CD4-positive, alpha-beta memory T cell (primary cell): Measurements from ENCODE around the gene NDST1. TPM values are rescaled to one million over a fixed set of nuclear protein-coding genes. Genes with fewer than 3 reads are reported as not detected.
A peak's percentile ranks its signal among the peaks of the same experiment; 100 is the strongest.

Experiments used
- CTCF ChIA-PET: fragments of 350-600 bp; sonication (Branson Sonifier 250); formaldehyde crosslinking; loops from one replicate; lab custom pipeline; 2021; ENCODE audit warnings: inconsistent platforms; ENCODE audit not compliant: partially characterized antibody; lab: Charles Lee
- POLR2A ChIA-PET: fragments of 350-600 bp; sonication (Branson Sonifier 250); formaldehyde crosslinking; loops from one replicate; lab custom pipeline; 2021; ENCODE audit not compliant: partially characterized antibody; lab: Charles Lee
- DNase-seq, 5 donors: peaks; one replicate each; pipeline versions ENCODE4 v3.0.0 to v3.0.0-alpha.2; 2020 to 2022; ENCODE audit warnings: mixed read lengths in 1 of 5
- H3K27ac ChIP-seq: one replicate; pipeline ENCODE4 v1.7.0; 2013; ENCODE audit warnings: low read depth, low read length
- H3K27me3 ChIP-seq: 2 replicates; pipeline ENCODE4 v1.7.0; 2013; ENCODE audit warnings: mild to moderate bottlenecking, low read length, moderate library complexity; ENCODE audit not compliant: insufficient read depth
- H3K36me3 ChIP-seq: 2 replicates; pipeline ENCODE4 v1.7.0; 2013; ENCODE audit warnings: mild to moderate bottlenecking, low read length, moderate library complexity; ENCODE audit not compliant: insufficient read depth
- H3K4me1 ChIP-seq: 2 replicates; pipeline ENCODE4 v1.7.0; 2013; ENCODE audit warnings: mild to moderate bottlenecking, low read length, moderate library complexity; ENCODE audit not compliant: insufficient read depth
- H3K4me3 ChIP-seq, 2 donors: one replicate each; pipeline ENCODE4 v1.7.0; 2013; ENCODE audit warnings: low read length in 2 of 2, mild to moderate bottlenecking in 1 of 2
- H3K9me3 ChIP-seq, 2 donors: one replicate each; pipeline ENCODE4 v1.7.0; 2013; ENCODE audit warnings: low read length in 2 of 2, control low read depth in 1 of 2; ENCODE audit not compliant: control insufficient read depth in 1 of 2
- H3K27ac Mint-ChIP-seq, 7 donors: one replicate each; pipeline ENCODE4 v1.8.0; 2020 to 2021; ENCODE audit warnings: mixed read lengths in 7 of 7, mild to moderate bottlenecking in 6 of 7, inconsistent platforms in 3 of 7, moderate library complexity in 3 of 7
- H3K27me3 Mint-ChIP-seq, 2 donors: one replicate each; pipeline ENCODE4 v1.8.0; 2020 to 2021; ENCODE audit warnings: mixed read lengths in 2 of 2
- H3K36me3 Mint-ChIP-seq, 2 donors: one replicate each; pipeline ENCODE4 v1.8.0; 2020 to 2021; ENCODE audit warnings: mixed read lengths in 2 of 2, inconsistent platforms in 1 of 2, mild to moderate bottlenecking in 1 of 2
- H3K4me1 Mint-ChIP-seq, 4 donors: one replicate each; pipeline ENCODE4 v1.8.0; 2020 to 2021; ENCODE audit warnings: mixed read lengths in 4 of 4, mild to moderate bottlenecking in 1 of 4
- H3K4me3 Mint-ChIP-seq, 8 donors: one replicate each; pipeline ENCODE4 v1.8.0; 2020 to 2021; ENCODE audit warnings: mixed read lengths in 8 of 8, mild to moderate bottlenecking in 7 of 8, moderate library complexity in 6 of 8, inconsistent platforms in 3 of 8
- H3K9me3 Mint-ChIP-seq, 8 donors: one replicate each; pipeline ENCODE4 v1.8.0; 2020 to 2021; ENCODE audit warnings: mixed read lengths in 8 of 8, mild to moderate bottlenecking in 5 of 8, inconsistent platforms in 3 of 8, moderate library complexity in 1 of 8
- intact Hi-C: fragments of 100-400 bp; cut with micrococcal nuclease; formaldehyde crosslinking; loops from one replicate; pipeline ENCODE4 v1.15.1; 2023
- polyA plus RNA-seq, 2 donors: library from polyadenylated mRNA; unstranded; fragments of 300-500 nt; fragmentation: Illumina TruSeq; gene quantifications; one replicate each; pipeline ENCODE4 v1.2.3, GENCODE V29; 2021
- total RNA-seq, 2 experiments: library from RNA; stranded (reverse); gene quantifications; one replicate each; pipeline ENCODE4 v1.2.3, GENCODE V29; 2021

Gene NDST1
- under 1 TPM; 0.35 to 0.64 TPM for total RNA-seq
- polyA plus RNA-seq, result under 1 TPM in 1 of 2 donors, not detected in 1; 0.29 TPM

DNA sequence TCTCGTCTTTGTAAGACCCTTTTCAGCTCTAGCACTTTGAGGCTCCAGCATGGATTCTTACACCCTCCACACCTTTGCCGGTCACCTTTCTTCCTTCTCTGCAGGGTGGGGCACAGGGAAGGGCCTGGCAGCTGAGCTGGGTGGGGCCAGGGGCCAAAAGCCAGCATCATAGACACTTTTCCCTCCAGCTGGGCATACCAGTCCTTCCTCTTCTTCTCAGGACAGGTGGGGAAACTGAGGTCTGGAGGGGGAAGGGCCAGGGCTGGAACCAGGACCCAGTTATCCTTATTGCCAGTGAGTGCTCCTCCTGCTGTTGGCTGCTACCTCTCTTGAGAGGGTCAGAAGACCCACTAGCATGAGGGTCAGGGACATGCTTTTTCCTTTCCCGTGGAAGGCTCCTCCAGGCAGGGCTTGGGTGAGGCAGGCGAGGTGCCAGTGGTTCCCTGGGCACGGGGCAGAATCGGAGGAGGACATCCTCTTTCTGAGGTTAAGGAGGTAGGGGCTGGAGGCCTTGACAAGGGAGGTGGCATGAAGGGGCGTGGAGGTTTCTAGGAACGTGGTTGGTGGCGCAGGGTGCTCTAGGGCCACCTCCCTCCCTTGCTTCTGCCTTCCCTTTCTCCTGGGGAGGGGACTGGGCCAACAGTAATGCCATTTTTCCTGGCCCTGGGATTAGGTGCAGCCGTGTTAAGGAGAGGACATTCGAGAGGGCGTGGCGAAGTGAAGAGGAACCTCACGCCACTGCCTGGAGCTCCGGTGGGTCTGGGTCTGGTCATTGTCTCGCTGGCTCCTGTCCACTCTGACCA, at the start of gene NDST1:
NDST1 (plus strand) TSS at position 658 of the 803 bp plus-strand sequence. CDS start 13,124 bp downstream, outside the sequence.
- H3K9me3 Mint-ChIP-seq, result no peaks in the 10 kb centered on the region
- intact Hi-C loops, result no loop called here
- ChIA-PET CTCF (no interaction called here), POLR2A (no interaction called here)
- no peak within 1 kb of the TSS for H3K4me3 ChIP-seq
- no peaks in the 10 kb centered on the region for H3K36me3 Mint-ChIP-seq
- no peaks in the 10 kb centered on the region for H3K27me3 Mint-ChIP-seq
- no peak within 1 kb of the TSS for H3K27ac ChIP-seq
- no peaks in the 10 kb centered on the region for H3K27me3 ChIP-seq
- no peaks in the 10 kb centered on the region for H3K4me1 Mint-ChIP-seq
- no peaks in the 10 kb centered on the region for H3K9me3 ChIP-seq
- H3K27ac Mint-ChIP-seq, result no peak within 1 kb of the TSS
- no peaks in the 10 kb centered on the region for H3K36me3 ChIP-seq
- no peak for DNase-seq
- no peak within 1 kb of the TSS for H3K4me3 Mint-ChIP-seq
- no peaks in the 10 kb centered on the region for H3K4me1 ChIP-seq

- H3K9me3 Mint-ChIP-seq, result no peaks in the 10 kb centered on the region
- H3K36me3 Mint-ChIP-seq, result no peaks in the 10 kb centered on the region
- intact Hi-C loops, result loop anchor here (1.0 to 10.0 kb wide), 8 partner anchors 10 to 696 kb away; partner anchors contain the start of genes ANXA6, RPS14 and SMIM3
- Histone ChIP-seq H3K9me3 (no peaks in the 10 kb centered on the region), H3K27ac (no peak overlapping the region), H3K4me3 (no peak overlapping the region), H3K27me3 (no peaks in the 10 kb centered on the region), H3K36me3 (no peaks in the 10 kb centered on the region), H3K4me1 (peaks cover 19% of the 10 kb centered on the region)
- H3K4me1 Mint-ChIP-seq, result peaks cover 12 to 29% (median 21%) of the 10 kb centered on the region in 4 donors
- POLR2A ChIA-PET, result interaction anchor here (1.3 to 1.8 kb wide), 2 partner anchors 10 to 387 kb away, joined by 5 to 8 read pairs; partner anchors contain the start of genes IRGM and RPS14
- DNase-seq, result peak; percentile 82 to 86 (median 82)
- H3K4me3 Mint-ChIP-seq, result peak overlapping the region in 5 of 8 donors; percentile 29 to 72 (median 49)
- CTCF ChIA-PET, result interaction anchor here (0.6 to 4.6 kb wide), 21 partner anchors 8 to 769 kb away, joined by 3 to 36 read pairs (median 5); partner anchors contain the start of genes CD74, DCTN4, IRGM and RBM22
- peak overlapping the region; percentile 52 to 88 (median 70) for H3K27ac Mint-ChIP-seq
- no peaks in the 10 kb centered on the region for H3K27me3 Mint-ChIP-seq
These were observed 49.0 kb upstream of the NDST1 start for GRCh38 chr5:150458802-150459557.

- Histone ChIP-seq H3K4me3 (no peak overlapping the region), H3K4me1 (peaks cover 19% of the 10 kb centered on the region), H3K27ac (no peak overlapping the region), H3K9me3 (no peaks in the 10 kb centered on the region), H3K27me3 (no peaks in the 10 kb centered on the region), H3K36me3 (no peaks in the 10 kb centered on the region)
- Mint-ChIP-seq H3K27ac (peak overlapping the region in 5 of 7 donors; percentile 1 to 75 (median 66)), H3K9me3 (no peaks in the 10 kb centered on the region), H3K27me3 (no peaks in the 10 kb centered on the region), H3K4me1 (peaks cover 12 to 29% (median 21%) of the 10 kb centered on the region in 4 donors), H3K4me3 (no peak overlapping the region), H3K36me3 (no peaks in the 10 kb centered on the region)
- CTCF ChIA-PET, result interaction anchor here (1.0 to 4.6 kb wide), 5 partner anchors 10 to 588 kb away, joined by 3 to 36 read pairs (median 4); partner anchors contain the start of genes RPS14 and SMIM3
- intact Hi-C loops, result no loop called here
- POLR2A ChIA-PET, result interaction anchor here (1.0 kb wide), 1 partner anchor 12 kb away, joined by 4 read pairs; the partner anchor contains the start of gene RPS14
- no peak for DNase-seq
These were observed 47.1 kb upstream of the NDST1 start for GRCh38 chr5:150460781-150461180.

- POLR2A ChIA-PET, result interaction anchor here (1.0 kb wide), 1 partner anchor 12 kb away, joined by 4 read pairs; the partner anchor contains the start of gene RPS14
These were observed 46.7 kb upstream of the NDST1 start for GRCh38 chr5:150461231-150461630.

GRCh38 chr5:150464554-150465012, 43.3 kb upstream of the NDST1 start:
- Mint-ChIP-seq H3K27ac (no peak overlapping the region), H3K9me3 (no peaks in the 10 kb centered on the region), H3K4me3 (no peak overlapping the region), H3K36me3 (no peaks in the 10 kb centered on the region), H3K27me3 (no peaks in the 10 kb centered on the region), H3K4me1 (peaks cover 0 to 2% (median 2%) of the 10 kb centered on the region in 4 donors)
- H3K4me3 ChIP-seq, result no peak overlapping the region
- intact Hi-C loops, result no loop called here
- ChIA-PET POLR2A (interaction anchor here (2.0 kb wide), 1 partner anchor 14 kb away, joined by 4 read pairs; no protein-coding TSS in a partner anchor), CTCF (interaction anchor here (1.0 kb wide), 1 partner anchor 14 kb away, joined by 3 read pairs; no protein-coding TSS in a partner anchor)
- no peak overlapping the region for H3K27ac ChIP-seq
- H3K9me3 ChIP-seq, result no peaks in the 10 kb centered on the region
- no peaks in the 10 kb centered on the region for H3K36me3 ChIP-seq
- H3K4me1 ChIP-seq, result no peaks in the 10 kb centered on the region
- no peak for DNase-seq
- H3K27me3 ChIP-seq, result no peaks in the 10 kb centered on the region

More at GRCh38 chr5:150461231-150461630, 46.7 kb upstream of the NDST1 start:
- no peaks in the 10 kb centered on the region for H3K9me3 Mint-ChIP-seq
- no peaks in the 10 kb centered on the region for H3K36me3 ChIP-seq
- CTCF ChIA-PET, result interaction anchor here (1.0 to 3.7 kb wide), 4 partner anchors 11 to 587 kb away, joined by 3 to 36 read pairs (median 4); partner anchors contain the start of genes RPS14 and SMIM3
- peak overlapping the region in 1 of 7 donors; percentile 8 for H3K27ac Mint-ChIP-seq
- H3K9me3 ChIP-seq, result no peaks in the 10 kb centered on the region
- no peak for DNase-seq
- H3K27me3 Mint-ChIP-seq, result no peaks in the 10 kb centered on the region
- peaks cover 12 to 29% (median 21%) of the 10 kb centered on the region in 4 donors for H3K4me1 Mint-ChIP-seq
- no peak overlapping the region for H3K4me3 Mint-ChIP-seq
- no peak overlapping the region for H3K27ac ChIP-seq
- intact Hi-C loops, result no loop called here
- H3K4me1 ChIP-seq, result peaks cover 19% of the 10 kb centered on the region
- no peak overlapping the region for H3K4me3 ChIP-seq
- H3K36me3 Mint-ChIP-seq, result no peaks in the 10 kb centered on the region
- no peaks in the 10 kb centered on the region for H3K27me3 ChIP-seq

DNA sequence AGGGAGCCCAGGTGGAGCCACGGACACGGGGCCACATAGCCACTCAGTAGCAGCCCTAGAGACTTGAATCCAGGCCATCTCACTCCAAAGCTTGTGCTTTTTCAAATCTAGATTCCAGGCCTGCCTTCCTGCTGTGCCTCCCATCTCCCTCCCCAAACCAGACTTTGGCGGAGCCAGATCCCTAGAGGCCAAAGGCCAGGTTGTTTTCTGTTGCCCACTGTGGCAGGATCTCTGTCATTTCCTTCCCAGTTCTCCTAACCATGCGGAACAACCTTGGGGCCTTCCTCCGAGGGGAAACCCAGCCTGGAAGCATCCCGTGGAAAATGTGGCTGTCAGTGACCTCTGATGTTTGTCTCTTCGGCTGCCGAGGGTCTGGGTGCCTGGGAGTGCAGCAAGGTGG, 42.0 kb upstream of the NDST1 start:
- Histone ChIP-seq H3K4me1 (no peaks in the 10 kb centered on the region), H3K36me3 (no peaks in the 10 kb centered on the region), H3K27ac (no peak overlapping the region), H3K4me3 (no peak overlapping the region), H3K9me3 (no peaks in the 10 kb centered on the region), H3K27me3 (no peaks in the 10 kb centered on the region)
- no peaks in the 10 kb centered on the region for H3K4me1 Mint-ChIP-seq
- intact Hi-C loops, result no loop called here
- no peak overlapping the region for H3K27ac Mint-ChIP-seq
- H3K9me3 Mint-ChIP-seq, result no peaks in the 10 kb centered on the region
- no peak overlapping the region for H3K4me3 Mint-ChIP-seq
- ChIA-PET CTCF (interaction anchor here (0.8 kb wide), 1 partner anchor 9 kb away, joined by 3 read pairs; no protein-coding TSS in a partner anchor), POLR2A (no interaction called here)
- no peaks in the 10 kb centered on the region for H3K27me3 Mint-ChIP-seq
- no peaks in the 10 kb centered on the region for H3K36me3 Mint-ChIP-seq
- no peak for DNase-seq
